Activated CD4-positive, alpha-beta T cell treated with anti-CD3 and anti-CD28 coated beads, Interleukin-2, amount 10 ng/mL, durations not matched to agents 7 days and 5 days (primary cell): ENCODE results near the gene RAB33B. TPM values are rescaled to one million over a fixed set of nuclear protein-coding genes. Genes with fewer than 3 reads are reported as not detected.
"Not testable (repeated sequence)": the region's sequence is repeated elsewhere in the genome, so short reads cannot be mapped to it uniquely, and the experiment has no call there.

ENCODE experiments used
- CTCF ChIA-PET: fragments of 350-600 bp; sonication (Branson Sonifier 250); formaldehyde crosslinking; loops from one replicate; lab custom pipeline; 2021; ENCODE audit warnings: antibody characterized with exemption; lab: Charles Lee
- POLR2A ChIA-PET: fragments of 350-600 bp; sonication (Branson Sonifier 250); formaldehyde crosslinking; loops from one replicate; lab custom pipeline; 2021; ENCODE audit warnings: antibody characterized with exemption; lab: Charles Lee
- DNase-seq: peaks from one replicate; pipeline ENCODE4 v3.0.0-alpha.2; 2020
- H3K27ac Mint-ChIP-seq: one replicate; pipeline ENCODE4 v1.8.0; 2021; ENCODE audit warnings: mild to moderate bottlenecking, moderate library complexity, mixed read lengths
- H3K27me3 Mint-ChIP-seq: one replicate; pipeline ENCODE4 v1.8.0; 2021; ENCODE audit warnings: mixed read lengths
- H3K36me3 Mint-ChIP-seq: one replicate; pipeline ENCODE4 v1.8.0; 2021; ENCODE audit warnings: low read depth, mixed read lengths
- H3K4me1 Mint-ChIP-seq: one replicate; pipeline ENCODE4 v1.8.0; 2021; ENCODE audit warnings: mixed read lengths
- H3K4me3 Mint-ChIP-seq: one replicate; pipeline ENCODE4 v1.8.0; 2021; ENCODE audit warnings: mild to moderate bottlenecking, moderate library complexity, mixed read lengths
- H3K9me3 Mint-ChIP-seq: one replicate; pipeline ENCODE4 v1.8.0; 2021; ENCODE audit warnings: mixed read lengths
- total RNA-seq, 2 experiments: library from RNA; stranded (reverse); gene quantifications; one replicate each; pipeline ENCODE4 v1.2.3, GENCODE V29; 2021

RAB33B gene
- total RNA-seq, result 1 to 10 TPM; 7.3 TPM

GRCh38 chr4:139454111-139455045 lies at the start of gene RAB33B:
Gene RAB33B, plus strand, starts transcription at chr4:139454121. Its CDS starts 75 bp downstream, at chr4:139454196.
- Mint-ChIP-seq H3K4me1 (peaks cover 57% of the 10 kb centered on the region), H3K27ac (peak within 1 kb of the TSS; percentile 99), H3K27me3 (no peaks in the 10 kb centered on the region), H3K36me3 (peaks cover 4% of the 10 kb centered on the region), H3K9me3 (no peaks in the 10 kb centered on the region), H3K4me3 (peak within 1 kb of the TSS; percentile 87)
- ChIA-PET POLR2A (interaction anchor here (0.6 kb wide), 1 partner anchor 35 kb away, joined by 5 read pairs; no protein-coding TSS in a partner anchor), CTCF (interaction anchor here (1.0 kb wide), 1 partner anchor 9 kb away, joined by 3 read pairs; no protein-coding TSS in a partner anchor)
- DNase-seq, result no peak

DNA sequence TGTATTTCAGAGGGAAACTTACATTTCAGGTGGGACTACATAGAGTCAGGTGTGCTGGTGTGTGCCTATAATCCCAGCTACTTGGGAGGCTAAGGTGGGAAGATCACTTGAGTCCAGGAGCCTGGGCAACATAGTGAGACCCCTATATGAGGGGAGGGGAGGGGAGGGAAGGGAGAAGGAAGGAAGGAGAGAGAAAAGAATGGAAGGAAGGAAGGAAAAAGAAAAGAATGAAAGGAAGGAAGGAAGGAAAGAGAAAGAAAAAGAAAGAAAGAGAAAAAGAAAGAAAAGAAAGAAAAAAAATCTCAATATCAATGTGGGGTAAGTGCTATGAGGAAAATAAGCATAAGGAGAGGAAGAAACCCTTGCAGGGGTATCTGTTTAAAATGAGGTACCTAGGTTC lies 43.6 kb upstream of the RAB33B start:
- Mint-ChIP-seq H3K27me3 (no peaks in the 10 kb centered on the region), H3K9me3 (peaks cover 5% of the 10 kb centered on the region), H3K27ac (peak overlapping the region; percentile 7), H3K4me1 (no peaks in the 10 kb centered on the region), H3K36me3 (peaks cover 26% of the 10 kb centered on the region), H3K4me3 (no peak overlapping the region)
- ChIA-PET POLR2A (no interaction called here), CTCF (no interaction called here)
- DNase-seq, result no peak

- POLR2A ChIA-PET, H3K9me3 Mint-ChIP-seq, H3K27me3 Mint-ChIP-seq, H3K27ac Mint-ChIP-seq, H3K4me3 Mint-ChIP-seq, DNase-seq: not testable (repeated sequence)
- CTCF ChIA-PET, result interaction anchor here (1.8 kb wide), 1 partner anchor 95 kb away, joined by 3 read pairs; no protein-coding TSS in a partner anchor
- peaks cover 28% of the 10 kb centered on the region for H3K36me3 Mint-ChIP-seq
- H3K4me1 Mint-ChIP-seq, result peaks cover 16% of the 10 kb centered on the region
Observed at GRCh38 chr4:139414671-139415210, 39.2 kb upstream of the RAB33B start.

DNA sequence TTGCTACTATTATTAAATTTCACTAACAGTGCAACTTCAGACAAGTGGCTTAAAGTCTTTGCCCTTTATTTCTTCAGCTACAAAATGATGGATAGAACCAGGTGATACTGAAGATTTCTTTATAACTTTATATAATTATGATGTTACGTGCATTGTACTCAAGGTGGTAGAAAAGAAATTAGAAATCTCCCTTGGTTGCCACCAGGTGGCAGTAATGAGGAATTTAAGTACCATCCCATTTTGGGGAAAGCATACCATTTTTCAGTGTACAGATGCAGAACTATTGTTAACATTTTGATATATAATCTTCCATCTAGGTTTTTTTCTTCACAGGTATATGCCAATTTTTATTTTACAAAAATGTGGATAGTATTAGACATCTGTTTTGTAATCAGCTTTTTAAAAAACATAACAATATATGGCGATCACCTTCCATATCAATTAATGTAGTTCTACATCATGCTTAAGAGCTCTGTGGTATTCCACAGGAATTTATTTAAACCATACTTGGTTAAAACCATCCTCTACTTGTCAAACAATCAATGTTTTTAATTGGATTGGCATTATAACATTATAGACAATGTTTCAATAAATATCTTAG lies 37.7 kb upstream of the RAB33B start:
- POLR2A ChIA-PET, result no interaction called here
- CTCF ChIA-PET, result no interaction called here
- Mint-ChIP-seq H3K27me3 (no peaks in the 10 kb centered on the region), H3K9me3 (peaks cover 5% of the 10 kb centered on the region), H3K4me3 (no peak overlapping the region), H3K4me1 (peaks cover 18% of the 10 kb centered on the region), H3K27ac (no peak overlapping the region), H3K36me3 (peaks cover 37% of the 10 kb centered on the region)
- DNase-seq, result peak; percentile 38

- ChIA-PET POLR2A (interaction anchor here (0.6 to 1.0 kb wide), 2 partner anchors 35 to 69 kb away, joined by 3 to 5 read pairs; no protein-coding TSS in a partner anchor), CTCF (interaction anchor here (1.0 kb wide), 1 partner anchor 34 kb away, joined by 4 read pairs; no protein-coding TSS in a partner anchor)
- H3K27ac Mint-ChIP-seq, result peak overlapping the region; percentile 21
- H3K27me3 Mint-ChIP-seq, result no peaks in the 10 kb centered on the region
- H3K36me3 Mint-ChIP-seq, result peaks cover 30% of the 10 kb centered on the region
- DNase-seq, result peak; percentile 33
- peaks cover 8% of the 10 kb centered on the region for H3K9me3 Mint-ChIP-seq
- H3K4me3 Mint-ChIP-seq, result no peak overlapping the region
- peaks cover 18% of the 10 kb centered on the region for H3K4me1 Mint-ChIP-seq
Observed at GRCh38 chr4:139419388-139419914, 34.5 kb upstream of the RAB33B start.

DNA sequence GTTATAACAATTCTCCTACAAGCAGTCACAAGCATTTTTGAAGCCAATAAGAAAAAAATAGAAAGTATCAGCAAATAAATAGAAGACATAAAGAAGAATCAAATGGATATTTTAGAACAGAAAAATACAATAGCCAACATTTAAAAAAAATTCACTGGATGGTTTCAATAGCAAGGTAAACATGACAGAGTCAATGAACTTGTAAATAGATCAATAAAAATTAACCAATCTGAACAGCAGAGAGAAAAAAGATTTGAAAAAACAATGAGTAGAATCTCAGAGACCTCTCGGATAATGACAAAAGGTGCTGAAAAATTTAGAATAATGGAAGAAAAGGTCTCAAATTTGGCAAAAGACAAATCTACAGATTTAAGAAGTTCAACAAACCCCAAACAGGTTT lies 33.3 kb upstream of the RAB33B start:
- peaks cover 18% of the 10 kb centered on the region for H3K4me1 Mint-ChIP-seq
- H3K4me3 Mint-ChIP-seq, result no peak overlapping the region
- H3K9me3 Mint-ChIP-seq, result peaks cover 5% of the 10 kb centered on the region
- H3K27me3 Mint-ChIP-seq, result no peaks in the 10 kb centered on the region
- peaks cover 22% of the 10 kb centered on the region for H3K36me3 Mint-ChIP-seq
- no peak for DNase-seq
- H3K27ac Mint-ChIP-seq, result no peak overlapping the region
- CTCF ChIA-PET, result interaction anchor here (0.6 kb wide), 1 partner anchor 160 kb away, joined by 4 read pairs; no protein-coding TSS in a partner anchor
- POLR2A ChIA-PET, result no interaction called here

GRCh38 chr4:139436122-139436521 lies 17.8 kb upstream of the RAB33B start:
- Mint-ChIP-seq H3K27ac (no peak overlapping the region), H3K4me1 (peaks cover 8% of the 10 kb centered on the region), H3K27me3 (no peaks in the 10 kb centered on the region), H3K4me3 (no peak overlapping the region), H3K9me3 (peaks cover 32% of the 10 kb centered on the region), H3K36me3 (peaks cover 49% of the 10 kb centered on the region)
- DNase-seq, result no peak
- POLR2A ChIA-PET, result no interaction called here
- CTCF ChIA-PET, result interaction anchor here (0.7 kb wide), 1 partner anchor 1447 kb away, joined by 3 read pairs; no protein-coding TSS in a partner anchor

DNA sequence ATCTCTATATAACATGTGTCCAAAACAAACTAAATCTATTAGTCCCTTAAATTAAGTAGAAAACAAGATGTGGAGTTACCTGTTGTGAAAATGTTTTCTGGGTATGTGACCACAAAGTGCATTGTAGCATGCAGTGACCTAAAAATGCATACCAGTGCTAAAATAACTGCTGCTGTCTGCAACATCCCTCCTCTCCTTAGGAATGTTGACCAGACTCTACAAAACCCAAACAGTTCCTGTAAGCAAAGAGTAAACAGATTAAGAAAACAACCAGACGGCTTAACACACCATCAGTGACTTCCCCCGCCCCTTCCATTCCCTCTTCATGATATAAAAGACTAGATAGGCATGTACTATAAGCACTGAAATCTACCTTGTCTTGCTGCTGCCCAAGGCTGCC lies 15.8 kb upstream of the RAB33B start:
- peaks cover 41% of the 10 kb centered on the region for H3K36me3 Mint-ChIP-seq
- no peak for DNase-seq
- H3K4me3 Mint-ChIP-seq, result no peak overlapping the region
- peaks cover 8% of the 10 kb centered on the region for H3K4me1 Mint-ChIP-seq
- no peak overlapping the region for H3K27ac Mint-ChIP-seq
- CTCF ChIA-PET, result no interaction called here
- H3K9me3 Mint-ChIP-seq, result peaks cover 30% of the 10 kb centered on the region
- POLR2A ChIA-PET, result no interaction called here
- no peaks in the 10 kb centered on the region for H3K27me3 Mint-ChIP-seq

DNA sequence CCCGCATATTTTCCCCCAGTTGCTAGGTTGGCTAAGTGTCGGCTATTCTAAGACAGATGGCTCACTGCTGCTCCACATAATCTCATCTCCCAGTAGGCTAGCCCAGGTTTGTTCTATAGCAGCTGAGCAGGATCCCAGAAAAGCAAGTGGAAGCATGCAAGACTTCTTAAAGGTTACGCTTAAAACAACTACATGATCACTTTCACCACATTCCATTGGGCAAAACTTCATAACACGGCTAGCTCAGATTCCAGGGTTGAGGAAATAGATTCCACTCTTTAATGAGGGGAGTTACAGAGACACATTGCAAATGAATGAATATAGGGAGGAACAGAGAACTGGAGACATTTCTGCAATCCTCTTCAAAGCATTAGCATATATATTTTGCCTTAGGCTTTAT lies 12.9 kb upstream of the RAB33B start:
- DNase-seq, result no peak
- Mint-ChIP-seq H3K27me3 (no peaks in the 10 kb centered on the region), H3K4me3 (no peak overlapping the region), H3K36me3 (peaks cover 36% of the 10 kb centered on the region), H3K4me1 (peaks cover 4% of the 10 kb centered on the region), H3K9me3 (peaks cover 21% of the 10 kb centered on the region), H3K27ac (no peak overlapping the region)
- POLR2A ChIA-PET, result no interaction called here
- CTCF ChIA-PET, result interaction anchor here (0.5 to 1.3 kb wide), 2 partner anchors 73 to 293 kb away, joined by 3 read pairs; no protein-coding TSS in a partner anchor

DNA sequence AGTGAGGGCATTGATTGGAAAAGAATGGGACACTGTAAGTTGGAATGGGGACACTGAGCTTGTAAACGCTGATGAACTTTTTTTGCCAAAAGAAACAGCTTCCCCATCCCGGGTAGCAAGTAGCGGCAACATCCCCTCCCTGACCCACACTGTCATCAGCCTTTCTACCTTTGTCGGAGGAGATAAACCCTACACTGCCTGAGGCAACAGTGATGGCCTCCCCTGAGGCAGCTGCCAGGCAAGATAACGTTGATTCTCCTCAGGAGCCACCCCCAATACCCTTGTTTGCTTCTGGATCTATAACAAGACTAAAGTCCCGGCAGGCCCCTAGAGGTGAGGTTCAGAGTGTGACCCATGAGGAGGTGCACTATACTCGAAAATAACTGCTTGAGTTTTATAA lies 10.3 kb upstream of the RAB33B start:
- ChIA-PET POLR2A (no interaction called here), CTCF (interaction anchor here (1.4 kb wide), 1 partner anchor 113 kb away, joined by 4 read pairs; no protein-coding TSS in a partner anchor)
- H3K36me3 Mint-ChIP-seq, result peaks cover 18% of the 10 kb centered on the region
- no peak overlapping the region for H3K27ac Mint-ChIP-seq
- H3K27me3 Mint-ChIP-seq, result no peaks in the 10 kb centered on the region
- peaks cover 21% of the 10 kb centered on the region for H3K9me3 Mint-ChIP-seq
- H3K4me1 Mint-ChIP-seq, result no peaks in the 10 kb centered on the region
- no peak for DNase-seq
- no peak overlapping the region for H3K4me3 Mint-ChIP-seq

DNA sequence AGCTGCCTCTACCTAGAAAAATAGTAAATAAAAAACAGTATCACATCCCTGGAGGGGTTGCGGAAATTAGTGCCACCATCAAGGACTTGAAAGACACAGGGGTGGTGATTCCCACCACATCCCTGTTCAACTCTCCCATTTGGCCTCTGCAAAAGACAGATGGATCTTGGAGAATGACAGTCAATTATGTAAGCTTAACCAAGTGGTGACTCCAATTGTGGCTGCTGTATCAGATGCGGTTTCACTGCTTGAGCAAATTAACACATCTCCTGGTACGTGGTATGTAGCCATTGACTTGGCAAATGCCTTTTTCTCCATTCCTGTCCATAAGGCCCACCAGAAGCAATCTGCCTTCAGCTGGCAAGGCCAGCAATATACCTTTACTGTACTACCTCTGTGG lies 9.0 kb upstream of the RAB33B start:
- H3K4me3 Mint-ChIP-seq, H3K27me3 Mint-ChIP-seq, POLR2A ChIA-PET, H3K4me1 Mint-ChIP-seq, DNase-seq, H3K36me3 Mint-ChIP-seq, H3K27ac Mint-ChIP-seq: not testable (repeated sequence)
- H3K9me3 Mint-ChIP-seq, result peaks cover 14% of the 10 kb centered on the region
- CTCF ChIA-PET, result interaction anchor here (0.6 to 1.1 kb wide), 2 partner anchors 8 to 426 kb away, joined by 3 read pairs; no protein-coding TSS in a partner anchor

GRCh38 chr4:139447078-139447477 lies 6.8 kb upstream of the RAB33B start:
- H3K27me3 Mint-ChIP-seq, DNase-seq, H3K4me3 Mint-ChIP-seq: not testable (repeated sequence)

More at GRCh38 chr4:139447078-139447477, 6.8 kb upstream of the RAB33B start:
- CTCF ChIA-PET, H3K36me3 Mint-ChIP-seq, H3K27ac Mint-ChIP-seq, POLR2A ChIA-PET, H3K4me1 Mint-ChIP-seq, H3K9me3 Mint-ChIP-seq: not testable (repeated sequence)
